ENCODE measurements around the gene KRT8.
"Not testable (repeated sequence)": the region's sequence is repeated elsewhere in the genome, so short reads cannot be mapped to it uniquely, and the experiment has no call there.

Gene KRT8

DNA sequence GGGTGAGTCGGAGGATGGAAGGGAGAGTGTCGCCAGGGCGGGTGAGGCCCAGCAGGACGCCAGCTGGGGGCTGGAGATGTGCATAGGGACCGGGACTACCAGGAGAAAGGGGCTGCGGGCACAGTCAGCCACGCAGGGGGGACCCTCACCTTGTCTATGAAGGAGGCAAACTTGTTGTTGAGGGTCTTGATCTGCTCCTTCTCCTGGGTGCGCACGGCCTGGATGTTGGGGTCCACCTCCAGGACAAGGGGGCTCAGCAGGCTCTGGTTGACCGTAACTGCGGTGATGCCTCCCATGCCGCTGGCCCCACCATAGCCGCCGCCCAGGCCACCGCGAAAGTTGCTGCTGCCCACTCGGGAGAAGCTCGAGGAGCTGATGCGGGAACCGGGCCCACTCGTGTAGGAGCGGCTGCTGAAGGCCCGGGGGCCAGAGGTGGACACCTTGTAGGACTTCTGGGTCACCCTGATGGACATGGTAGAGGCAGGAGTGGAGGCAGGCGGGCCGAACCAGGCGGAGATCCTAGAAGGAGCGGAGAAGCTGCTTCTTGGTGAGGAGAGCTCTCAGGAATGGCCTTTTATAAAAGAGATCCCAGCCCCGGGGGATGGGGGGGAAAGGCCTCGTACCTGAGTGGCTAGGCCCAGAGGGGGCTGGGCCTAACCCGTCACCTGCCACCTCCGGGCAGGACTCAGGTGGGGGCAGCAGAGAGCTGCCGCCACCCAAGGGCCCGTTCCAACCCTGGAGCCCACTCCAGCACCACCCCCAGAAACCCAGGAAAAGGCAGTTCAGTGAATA lies at the start of gene KRT8:
TSS of gene KRT8 (minus strand) at position 568 of the 792 bp plus-strand sequence. CDS start at position 473, 95 bp downstream.
- not testable (repeated sequence) for DNase-seq (ENCODE audit: low read depth in 2 of 2)

GRCh38 chr12:52953181-52953841 lies 48.4 kb upstream of the KRT8 start:
- no peak for DNase-seq (ENCODE audit: low read depth in 2 of 2)

- no peak for DNase-seq (ENCODE audit: low read depth in 2 of 2)
Measured at GRCh38 chr12:52952076-52952801, 47.4 kb upstream of the KRT8 start.

DNA sequence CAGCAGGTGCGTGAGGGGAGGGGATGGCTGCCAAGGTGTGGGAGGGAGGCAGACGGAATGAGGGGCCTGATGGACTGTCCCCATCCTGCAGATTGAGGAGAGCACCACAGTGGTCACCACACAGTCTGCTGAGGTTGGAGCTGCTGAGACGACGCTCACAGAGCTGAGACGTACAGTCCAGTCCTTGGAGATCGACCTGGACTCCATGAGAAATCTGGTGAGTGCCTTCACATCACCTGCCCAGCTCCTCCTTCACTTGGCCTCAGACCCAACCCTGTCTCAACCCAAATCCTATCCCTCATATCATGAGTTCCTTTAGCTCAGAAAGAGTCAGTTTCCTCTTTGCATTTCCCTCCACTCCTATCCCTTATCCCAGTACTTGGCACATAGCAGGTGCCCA lies 46.8 kb upstream of the KRT8 start:
- DNase-seq (ENCODE audit: low read depth in 2 of 2), result no peak

DNA sequence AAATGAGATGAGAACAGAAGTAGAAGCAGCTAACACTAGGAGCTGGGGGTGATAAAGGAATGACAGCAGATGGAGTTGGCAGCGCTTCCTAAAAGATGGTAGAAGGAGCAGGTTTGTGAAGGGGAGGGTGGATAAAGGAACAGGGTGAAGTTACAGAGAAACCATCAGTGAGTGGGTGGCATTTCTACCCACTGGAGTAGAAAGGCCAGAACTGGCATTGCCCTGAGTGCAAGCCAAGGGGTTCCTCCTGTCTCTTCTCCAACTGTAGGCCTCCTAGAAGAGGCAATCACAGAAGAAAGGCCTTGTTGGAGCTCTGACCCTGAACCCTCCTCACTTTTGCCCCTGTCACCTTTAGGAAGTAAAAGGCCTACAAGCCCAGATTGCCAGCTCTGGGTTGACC lies 46.2 kb upstream of the KRT8 start:
- no peak for DNase-seq (ENCODE audit: low read depth in 2 of 2)

DNA sequence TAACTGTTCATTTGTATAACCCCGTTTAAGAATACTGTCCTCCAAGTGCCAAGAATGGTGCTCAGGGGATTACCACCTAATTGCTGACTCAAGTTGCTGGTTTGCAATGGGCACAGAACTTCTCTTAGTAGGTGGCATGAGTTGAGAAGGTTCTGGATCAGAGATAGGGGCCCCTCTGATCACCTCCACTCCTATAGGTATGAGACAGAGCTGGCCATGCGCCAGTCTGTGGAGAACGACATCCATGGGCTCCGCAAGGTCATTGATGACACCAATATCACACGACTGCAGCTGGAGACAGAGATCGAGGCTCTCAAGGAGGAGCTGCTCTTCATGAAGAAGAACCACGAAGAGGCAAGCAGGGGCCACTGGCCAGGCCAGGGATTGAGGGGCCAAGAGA lies 45.7 kb upstream of the KRT8 start:
- no peak for DNase-seq (ENCODE audit: low read depth in 2 of 2)

GRCh38 chr12:52949413-52950331 lies 44.8 kb upstream of the KRT8 start:
- DNase-seq (ENCODE audit: low read depth in 2 of 2), result no peak

- no peak for DNase-seq (ENCODE audit: low read depth in 2 of 2)
Measured at GRCh38 chr12:52947738-52948423, 43.0 kb upstream of the KRT8 start.

GRCh38 chr12:52946797-52947547 lies 42.1 kb upstream of the KRT8 start:
- DNase-seq (ENCODE audit: low read depth in 2 of 2), result no peak

DNA sequence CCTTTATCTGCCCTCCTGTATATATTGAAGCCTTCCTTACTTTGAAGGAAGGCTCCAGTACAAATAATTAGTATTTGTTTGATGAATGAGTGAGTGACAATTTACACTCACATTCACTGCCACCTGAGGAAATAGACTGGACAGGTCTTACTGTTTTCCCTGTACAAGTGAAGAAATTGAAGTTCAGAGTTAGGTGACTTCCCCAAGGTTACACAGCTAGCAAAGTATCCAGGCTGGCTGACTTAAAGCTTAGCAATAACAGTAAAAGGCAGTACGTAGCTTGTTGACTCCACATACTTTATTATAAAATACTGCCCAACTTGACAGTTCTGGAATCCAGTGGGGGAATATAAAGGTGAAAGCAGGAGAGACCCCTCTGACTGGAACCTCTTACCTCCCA lies 41.5 kb upstream of the KRT8 start:
- DNase-seq (ENCODE audit: low read depth in 2 of 2), result no peak

GRCh38 chr12:52945389-52946232 lies 40.7 kb upstream of the KRT8 start:
- no peak for DNase-seq (ENCODE audit: low read depth in 2 of 2)

DNA sequence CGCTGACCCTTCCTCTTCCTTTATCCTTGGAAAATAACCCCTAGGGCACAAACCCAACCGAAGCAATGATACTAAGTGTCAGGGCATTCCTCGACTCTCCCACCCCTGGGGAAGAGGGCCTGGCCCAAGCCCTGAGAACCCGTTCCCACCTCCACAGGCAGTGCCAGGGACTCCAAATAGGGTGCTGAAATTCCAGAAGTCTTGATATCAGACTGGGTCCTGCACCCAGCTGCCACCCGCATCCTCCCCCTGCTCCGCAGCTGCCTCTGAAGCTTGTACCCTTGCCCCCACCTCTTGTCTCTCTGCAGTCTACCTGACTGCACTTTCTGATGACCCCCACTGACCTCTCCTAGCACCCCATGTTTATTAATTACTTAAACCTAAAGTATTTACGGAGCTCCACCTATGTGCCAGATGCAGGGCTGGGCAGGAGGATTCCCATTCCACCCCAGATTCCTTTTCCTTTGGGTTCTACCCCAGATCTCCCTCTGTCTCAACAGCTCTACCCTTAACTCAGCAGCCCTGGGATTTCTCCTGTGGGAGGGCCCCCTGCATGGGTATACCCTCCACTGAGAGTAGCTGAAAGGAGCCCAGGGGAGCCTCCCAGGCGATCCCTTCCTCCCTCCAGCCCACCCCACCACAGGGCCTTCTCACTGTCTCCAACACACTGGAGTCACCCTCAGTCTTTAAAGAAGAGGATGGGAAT lies 40.0 kb upstream of the KRT8 start:
- no peak for DNase-seq (ENCODE audit: low read depth in 2 of 2)

DNA sequence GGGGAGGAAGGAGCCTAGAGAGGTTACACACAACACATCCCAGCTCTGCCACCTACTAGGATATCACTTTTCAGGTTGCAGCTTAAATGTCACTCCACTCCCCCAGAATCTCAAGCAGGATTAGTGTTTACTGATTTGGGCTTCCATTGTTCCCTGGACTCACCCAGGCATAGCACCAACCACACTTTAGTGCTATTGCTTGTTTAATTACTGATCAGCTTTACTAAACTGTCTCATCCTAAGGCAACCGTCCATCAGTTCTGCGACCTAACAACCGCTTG lies 38.0 kb upstream of the KRT8 start:
- DNase-seq (ENCODE audit: low read depth in 2 of 2), result no peak

GRCh38 chr12:52942066-52942900 lies 37.4 kb upstream of the KRT8 start:
- DNase-seq (ENCODE audit: low read depth in 2 of 2), result no peak

- no peak for DNase-seq (ENCODE audit: low read depth in 2 of 2)
Measured at GRCh38 chr12:52929538-52929937, 24.7 kb upstream of the KRT8 start.

DNA sequence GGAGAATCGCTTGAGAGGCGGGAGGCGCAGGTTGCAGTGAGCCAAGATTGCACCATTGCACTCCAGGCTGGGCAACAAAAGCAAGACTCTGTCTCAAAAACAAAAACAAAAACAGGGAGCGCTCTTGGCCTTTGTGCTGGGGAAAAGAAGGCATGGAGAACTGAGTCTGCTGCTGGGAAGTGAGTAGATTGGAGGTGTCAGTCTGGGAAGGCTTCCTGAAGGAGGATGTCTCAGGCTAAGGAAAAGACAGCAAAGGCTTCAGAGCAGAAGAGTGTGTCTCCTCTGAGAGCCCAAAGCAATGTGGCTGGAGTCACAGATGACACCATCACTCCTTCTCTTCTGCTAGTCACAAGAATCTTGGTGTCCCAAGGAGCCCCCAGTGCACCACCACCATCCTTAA lies 23.1 kb upstream of the KRT8 start:
- DNase-seq (ENCODE audit: low read depth in 2 of 2), result no peak

DNA sequence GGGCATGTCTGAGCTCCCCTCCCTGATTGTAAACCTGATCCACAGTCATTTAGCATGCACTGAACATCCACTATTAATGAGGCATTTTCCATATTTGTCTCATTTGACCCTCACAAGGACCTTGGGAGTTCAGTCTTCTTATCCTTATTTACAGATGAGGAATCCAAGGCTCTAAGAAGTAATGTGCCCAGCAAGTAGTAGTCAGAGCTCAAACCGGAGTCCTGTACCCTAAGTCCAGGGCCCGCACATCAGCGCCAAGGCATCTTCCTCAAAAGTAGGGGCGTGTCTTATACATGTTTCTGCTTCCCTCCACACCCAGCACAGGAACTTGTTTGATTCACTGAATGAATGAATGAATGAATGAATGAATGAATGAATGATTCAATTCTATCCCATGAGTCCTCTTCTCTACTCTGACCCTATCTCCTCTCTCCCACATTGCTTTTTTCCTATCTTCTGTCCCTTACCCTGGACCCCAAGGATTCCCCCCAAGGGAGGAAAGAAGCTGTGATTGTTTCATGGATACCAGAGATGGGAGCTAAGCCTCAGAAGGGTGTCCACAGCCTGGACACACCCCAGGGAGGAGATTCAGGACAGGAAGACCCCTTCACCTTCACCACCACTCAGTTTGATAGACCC lies 21.8 kb upstream of the KRT8 start:
- DNase-seq (ENCODE audit: low read depth in 2 of 2), result no peak
